Erythroblast (primary cell): Measurements from ENCODE around the gene ALLC.

Experiments used
- GATA1 ChIP-seq: IDR thresholded peaks from 2 replicates; pipeline ENCODE4 v1.6.1; 2011; ENCODE audit warnings: low read depth, mild to moderate bottlenecking, control low read depth, low read length, moderate library complexity
- POLR2A ChIP-seq: IDR thresholded peaks from 2 replicates; pipeline ENCODE4 v1.6.1; 2011; ENCODE audit warnings: mild to moderate bottlenecking, low read length

DNA sequence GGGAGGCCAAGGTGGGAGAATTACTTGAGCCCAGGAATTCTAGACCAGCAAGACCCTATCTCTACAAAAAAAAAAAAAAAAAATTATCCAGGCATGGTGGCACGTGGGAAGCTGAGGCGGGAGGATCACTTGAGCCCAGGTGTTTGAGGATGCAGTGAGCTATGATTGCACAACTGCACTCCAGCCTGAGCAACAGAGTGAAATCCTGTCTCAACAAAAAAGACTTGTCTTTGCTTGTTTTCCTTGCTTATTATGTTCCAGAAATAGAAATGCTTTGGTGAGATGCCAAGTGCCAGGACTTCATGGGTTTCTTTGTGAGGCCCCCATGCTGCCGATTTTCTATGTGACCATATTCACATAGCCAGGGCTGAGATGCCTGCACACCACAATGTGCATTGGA, 54.4 kb downstream of the ALLC start:
- TF ChIP-seq POLR2A (no peak), GATA1 (no peak)
